ENCODE data around the gene UROS.

DNA sequence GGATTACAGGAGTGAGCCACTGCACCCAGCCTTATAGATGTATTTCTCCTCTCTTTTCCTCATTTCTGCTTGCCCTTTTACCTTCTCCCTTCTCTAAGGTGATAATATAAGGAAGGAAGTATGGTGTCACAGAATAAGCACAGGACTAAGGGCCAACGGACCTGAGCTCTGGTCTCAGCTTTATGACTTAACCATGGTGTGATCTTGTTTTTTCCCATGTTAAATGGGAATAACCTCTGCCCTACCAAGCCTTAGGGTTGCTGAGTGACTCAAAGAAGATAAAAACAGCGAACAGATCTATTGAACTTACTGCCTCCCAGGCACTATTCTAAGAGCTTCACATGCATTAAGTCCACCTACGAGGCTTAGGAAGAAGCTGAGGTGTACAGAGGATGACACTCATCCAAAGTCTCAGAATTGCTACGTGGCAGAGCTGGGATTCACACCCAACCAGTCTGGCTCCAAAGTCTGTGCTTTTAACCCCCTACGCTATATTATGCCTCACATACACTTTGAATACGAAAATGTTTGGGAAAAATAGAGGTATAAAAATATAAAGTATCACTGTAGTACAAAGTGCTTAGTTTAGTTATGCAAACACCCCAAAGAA lies 5.6 kb downstream of the UROS start:
- TF ChIP-seq CTBP1 (IDR thresholded peaks at IDR 0.05; ENCODE audit: borderline replicate concordance): no peak
- no peak for TF ChIP-seq BHLHE40 (IDR thresholded peaks at IDR 0.05; ENCODE audit: borderline replicate concordance)
- no peak for TF ChIP-seq ELF4 (IDR thresholded peaks at IDR 0.05)
- no peak for TF ChIP-seq SP1 (IDR thresholded peaks at IDR 0.05)
- TF ChIP-seq LEF1 (IDR thresholded peaks at IDR 0.05; ENCODE audit: borderline replicate concordance): no peak
- TF ChIP-seq NFRKB (IDR thresholded peaks at IDR 0.05): no peak
- no peak for TF ChIP-seq TARDBP (IDR thresholded peaks at IDR 0.05)
- no peak for TF ChIP-seq FOXM1 (IDR thresholded peaks at IDR 0.05; ENCODE audit: borderline replicate concordance)
- TF ChIP-seq, protein P1, sequence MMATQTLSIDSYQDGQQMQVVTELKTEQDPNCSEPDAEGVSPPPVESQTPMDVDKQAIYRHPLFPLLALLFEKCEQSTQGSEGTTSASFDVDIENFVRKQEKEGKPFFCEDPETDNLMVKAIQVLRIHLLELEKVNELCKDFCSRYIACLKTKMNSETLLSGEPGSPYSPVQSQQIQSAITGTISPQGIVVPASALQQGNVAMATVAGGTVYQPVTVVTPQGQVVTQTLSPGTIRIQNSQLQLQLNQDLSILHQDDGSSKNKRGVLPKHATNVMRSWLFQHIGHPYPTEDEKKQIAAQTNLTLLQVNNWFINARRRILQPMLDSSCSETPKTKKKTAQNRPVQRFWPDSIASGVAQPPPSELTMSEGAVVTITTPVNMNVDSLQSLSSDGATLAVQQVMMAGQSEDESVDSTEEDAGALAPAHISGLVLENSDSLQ (IDR thresholded peaks at IDR 0.05): no peak
